Measurements from ENCODE around the gene SNX3.

DNA sequence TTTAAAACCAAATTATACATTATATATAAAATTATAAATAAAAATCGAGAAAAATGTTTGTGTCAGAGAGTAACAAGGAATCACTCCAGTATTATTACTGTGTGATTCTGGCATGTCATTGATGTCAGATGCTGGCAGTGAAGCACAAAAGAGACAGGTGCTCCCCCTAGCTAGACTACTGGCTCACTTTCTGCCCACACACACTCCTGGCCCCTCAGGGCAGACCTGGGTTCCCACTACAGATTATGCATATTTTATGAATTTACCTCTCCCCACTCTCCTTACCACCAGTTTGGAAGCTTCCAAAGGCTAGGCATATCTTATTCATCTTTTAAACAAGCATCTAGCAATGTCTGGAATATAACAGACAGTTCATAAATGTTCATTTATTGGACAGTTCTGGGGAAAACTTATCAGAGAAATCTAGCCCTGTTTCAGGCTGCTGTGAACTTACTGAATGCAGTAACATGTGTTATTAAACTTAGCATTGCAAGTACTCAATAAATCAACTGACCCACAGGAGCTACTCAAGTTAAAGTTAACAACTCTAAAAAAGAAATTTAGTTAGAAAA is 12.8 kb downstream of the SNX3 start:
- TF ChIP-seq, protein P1, sequence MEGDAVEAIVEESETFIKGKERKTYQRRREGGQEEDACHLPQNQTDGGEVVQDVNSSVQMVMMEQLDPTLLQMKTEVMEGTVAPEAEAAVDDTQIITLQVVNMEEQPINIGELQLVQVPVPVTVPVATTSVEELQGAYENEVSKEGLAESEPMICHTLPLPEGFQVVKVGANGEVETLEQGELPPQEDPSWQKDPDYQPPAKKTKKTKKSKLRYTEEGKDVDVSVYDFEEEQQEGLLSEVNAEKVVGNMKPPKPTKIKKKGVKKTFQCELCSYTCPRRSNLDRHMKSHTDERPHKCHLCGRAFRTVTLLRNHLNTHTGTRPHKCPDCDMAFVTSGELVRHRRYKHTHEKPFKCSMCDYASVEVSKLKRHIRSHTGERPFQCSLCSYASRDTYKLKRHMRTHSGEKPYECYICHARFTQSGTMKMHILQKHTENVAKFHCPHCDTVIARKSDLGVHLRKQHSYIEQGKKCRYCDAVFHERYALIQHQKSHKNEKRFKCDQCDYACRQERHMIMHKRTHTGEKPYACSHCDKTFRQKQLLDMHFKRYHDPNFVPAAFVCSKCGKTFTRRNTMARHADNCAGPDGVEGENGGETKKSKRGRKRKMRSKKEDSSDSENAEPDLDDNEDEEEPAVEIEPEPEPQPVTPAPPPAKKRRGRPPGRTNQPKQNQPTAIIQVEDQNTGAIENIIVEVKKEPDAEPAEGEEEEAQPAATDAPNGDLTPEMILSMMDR (IDR thresholded peaks at IDR 0.05 in 4 of 5, conservative IDR thresholded peaks at IDR 0.05 in 1 of 5), result no peak
- TF ChIP-seq POLR2A (IDR thresholded peaks at IDR 0.05), result no peak

Data from gastrocnemius medialis (tissue), 4 donors.